ENCODE results near the gene VEGFA.

Gene VEGFA

DNA sequence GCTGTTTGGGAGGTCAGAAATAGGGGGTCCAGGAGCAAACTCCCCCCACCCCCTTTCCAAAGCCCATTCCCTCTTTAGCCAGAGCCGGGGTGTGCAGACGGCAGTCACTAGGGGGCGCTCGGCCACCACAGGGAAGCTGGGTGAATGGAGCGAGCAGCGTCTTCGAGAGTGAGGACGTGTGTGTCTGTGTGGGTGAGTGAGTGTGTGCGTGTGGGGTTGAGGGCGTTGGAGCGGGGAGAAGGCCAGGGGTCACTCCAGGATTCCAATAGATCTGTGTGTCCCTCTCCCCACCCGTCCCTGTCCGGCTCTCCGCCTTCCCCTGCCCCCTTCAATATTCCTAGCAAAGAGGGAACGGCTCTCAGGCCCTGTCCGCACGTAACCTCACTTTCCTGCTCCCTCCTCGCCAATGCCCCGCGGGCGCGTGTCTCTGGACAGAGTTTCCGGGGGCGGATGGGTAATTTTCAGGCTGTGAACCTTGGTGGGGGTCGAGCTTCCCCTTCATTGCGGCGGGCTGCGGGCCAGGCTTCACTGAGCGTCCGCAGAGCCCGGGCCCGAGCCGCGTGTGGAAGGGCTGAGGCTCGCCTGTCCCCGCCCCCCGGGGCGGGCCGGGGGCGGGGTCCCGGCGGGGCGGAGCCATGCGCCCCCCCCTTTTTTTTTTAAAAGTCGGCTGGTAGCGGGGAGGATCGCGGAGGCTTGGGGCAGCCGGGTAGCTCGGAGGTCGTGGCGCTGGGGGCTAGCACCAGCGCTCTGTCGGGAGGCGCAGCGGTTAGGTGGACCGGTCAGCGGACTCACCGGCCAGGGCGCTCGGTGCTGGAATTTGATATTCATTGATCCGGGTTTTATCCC lies at the start of gene VEGFA:
TSS of gene VEGFA (plus strand) at position 686 of the 846 bp plus-strand sequence.
- Histone ChIP-seq H3K79me2 (ENCODE audit: control insufficient read depth, insufficient read depth, low read length, unreplicated experiment) (peaks cover 48% of the 10 kb centered on the region), H3K36me3 (ENCODE audit: insufficient read depth, low read length) (peaks cover 10% of the 10 kb centered on the region; the same call in 1 of the 2 replicates), H2AFZ (ENCODE audit: low read length, unreplicated experiment) (peak within 1 kb of the TSS; percentile 58), H3K4me3 (ENCODE audit: low read depth, low read length) (peak within 1 kb of the TSS; percentile 97), H3K27ac (ENCODE audit: low read depth, low read length) (peak within 1 kb of the TSS; percentile 84), H3K27me3 (ENCODE audit: insufficient read depth, low read length) (no peaks in the 10 kb centered on the region), H3K4me1 (ENCODE audit: control insufficient read depth, insufficient read depth, low read length, unreplicated experiment) (peaks cover 26% of the 10 kb centered on the region)

DNA sequence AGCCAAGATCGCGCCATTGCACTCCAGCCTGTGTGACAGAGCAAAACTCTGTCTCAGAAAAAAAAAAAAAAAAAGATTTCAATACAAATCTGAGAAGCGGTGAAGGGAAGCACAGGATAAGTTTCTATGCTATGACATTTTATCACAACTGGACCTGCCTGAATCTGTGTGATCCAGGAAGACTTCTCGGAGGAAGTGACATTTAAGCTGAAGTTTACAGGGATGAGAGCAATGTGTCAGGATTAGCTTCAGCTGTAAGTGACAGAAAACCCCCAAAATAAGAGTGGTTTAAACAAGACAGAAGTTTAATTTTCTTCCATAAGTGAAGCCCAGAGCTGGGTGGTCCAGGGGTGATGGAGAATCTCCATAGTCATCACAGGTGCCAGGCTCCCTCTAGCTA lies 49.0 kb upstream of the VEGFA start:
- Histone ChIP-seq H3K27me3 (ENCODE audit: insufficient read depth, low read length) (no peaks in the 10 kb centered on the region), H3K4me3 (ENCODE audit: low read depth, low read length) (no peak overlapping the region), H3K27ac (ENCODE audit: low read depth, low read length) (no peak overlapping the region), H2AFZ (ENCODE audit: low read length, unreplicated experiment) (no peak overlapping the region), H3K4me1 (ENCODE audit: control insufficient read depth, insufficient read depth, low read length, unreplicated experiment) (peaks cover 32% of the 10 kb centered on the region), H3K79me2 (ENCODE audit: control insufficient read depth, insufficient read depth, low read length, unreplicated experiment) (no peaks in the 10 kb centered on the region), H3K36me3 (ENCODE audit: insufficient read depth, low read length) (no peaks in the 10 kb centered on the region)

DNA sequence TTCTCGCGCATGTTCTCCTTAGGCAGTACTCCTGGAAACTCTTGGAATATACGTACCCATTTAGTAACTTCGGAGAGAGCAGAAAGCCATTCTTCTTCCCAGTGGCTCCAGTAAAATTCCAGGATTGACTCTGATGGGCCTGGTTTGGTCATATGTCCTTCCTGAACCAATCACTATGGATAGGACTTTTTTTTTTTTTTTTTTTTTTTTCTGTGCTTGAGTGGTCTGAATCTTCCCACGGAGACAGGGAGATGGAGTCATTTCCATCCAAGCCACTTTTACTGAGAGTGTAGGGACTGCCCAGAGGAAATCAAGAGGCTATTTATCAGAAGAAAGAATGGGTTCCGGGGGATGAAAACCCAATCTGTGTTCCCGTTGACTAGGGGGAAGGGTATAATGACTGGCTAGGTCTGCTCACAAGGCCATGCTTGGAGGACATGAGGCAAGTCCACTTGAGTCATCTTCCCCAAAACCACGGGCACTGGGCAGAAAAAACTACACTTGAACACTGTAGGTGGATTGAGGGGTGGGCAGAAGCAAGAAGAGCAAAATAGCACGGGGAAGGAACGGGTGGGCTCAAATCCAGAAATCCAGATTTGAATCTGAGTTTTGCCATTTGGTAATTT lies 47.0 kb upstream of the VEGFA start:
- peaks cover 28% of the 10 kb centered on the region for H3K4me1 ChIP-seq (ENCODE audit: control insufficient read depth, insufficient read depth, low read length, unreplicated experiment)

DNA sequence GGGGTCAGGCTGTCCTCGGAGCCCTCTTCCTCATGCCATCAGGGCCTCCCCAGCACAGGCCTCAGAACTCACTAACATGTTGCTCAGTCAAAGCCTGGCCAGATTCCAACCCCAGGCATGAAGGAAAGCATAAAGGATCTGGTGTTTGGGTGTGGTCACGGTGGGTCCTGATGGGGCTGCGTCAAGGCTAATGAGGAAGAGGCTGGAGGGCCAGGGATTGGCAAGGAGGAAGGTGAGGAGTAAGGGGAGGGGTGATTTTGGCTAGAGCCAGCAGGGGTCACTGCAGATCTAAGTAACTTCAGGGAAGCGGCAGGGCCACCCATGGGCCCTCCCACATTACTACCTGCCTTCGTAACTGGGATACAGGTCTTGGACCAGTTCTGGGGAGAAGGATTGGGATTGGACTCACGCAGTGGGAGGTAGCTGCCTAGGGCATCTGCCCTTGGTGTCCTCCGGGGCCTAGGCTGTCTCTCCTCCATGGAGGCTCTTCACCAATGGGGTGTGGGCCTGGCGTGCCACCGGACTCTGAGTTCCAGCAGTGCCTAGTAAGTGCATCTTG lies 46.2 kb upstream of the VEGFA start:
- Histone ChIP-seq H3K27me3 (ENCODE audit: insufficient read depth, low read length) (no peaks in the 10 kb centered on the region), H3K36me3 (ENCODE audit: insufficient read depth, low read length) (no peaks in the 10 kb centered on the region), H3K79me2 (ENCODE audit: control insufficient read depth, insufficient read depth, low read length, unreplicated experiment) (no peaks in the 10 kb centered on the region), H3K27ac (ENCODE audit: low read depth, low read length) (no peak overlapping the region; the same call in 1 of the 2 replicates), H3K4me3 (ENCODE audit: low read depth, low read length) (no peak overlapping the region), H2AFZ (ENCODE audit: low read length, unreplicated experiment) (no peak overlapping the region), H3K4me1 (ENCODE audit: control insufficient read depth, insufficient read depth, low read length, unreplicated experiment) (peaks cover 28% of the 10 kb centered on the region)

More for the DNA sequence above, 47.0 kb upstream of the VEGFA start:
- Histone ChIP-seq H3K27ac (ENCODE audit: low read depth, low read length) (no peak overlapping the region), H3K27me3 (ENCODE audit: insufficient read depth, low read length) (no peaks in the 10 kb centered on the region), H2AFZ (ENCODE audit: low read length, unreplicated experiment) (no peak overlapping the region), H3K79me2 (ENCODE audit: control insufficient read depth, insufficient read depth, low read length, unreplicated experiment) (no peaks in the 10 kb centered on the region), H3K4me3 (ENCODE audit: low read depth, low read length) (no peak overlapping the region), H3K36me3 (ENCODE audit: insufficient read depth, low read length) (no peaks in the 10 kb centered on the region)

DNA sequence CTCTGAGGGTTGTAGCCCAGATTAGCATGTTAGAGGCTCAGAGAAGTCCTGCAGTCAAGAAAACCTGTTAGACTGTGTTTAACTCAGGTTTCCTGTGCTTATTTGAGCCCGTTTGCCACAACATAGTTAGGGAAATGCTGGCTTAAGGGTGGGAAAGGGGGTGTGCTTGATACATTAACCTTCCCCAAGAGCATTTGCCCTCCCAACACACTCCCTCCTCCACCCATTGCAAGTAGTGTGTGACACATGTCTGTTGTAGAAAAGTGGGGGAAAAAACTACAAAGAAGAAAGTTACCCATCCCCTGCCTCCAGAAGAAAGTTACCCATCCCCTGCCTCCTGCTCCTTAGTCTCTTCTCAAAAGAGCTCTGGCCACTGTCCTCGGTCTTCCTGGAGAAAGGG lies 45.7 kb upstream of the VEGFA start:
- Histone ChIP-seq H3K36me3 (ENCODE audit: insufficient read depth, low read length) (no peaks in the 10 kb centered on the region), H3K27ac (ENCODE audit: low read depth, low read length) (peak overlapping the region; percentile 29; the same call in 1 of the 2 replicates), H3K79me2 (ENCODE audit: control insufficient read depth, insufficient read depth, low read length, unreplicated experiment) (no peaks in the 10 kb centered on the region), H3K4me3 (ENCODE audit: low read depth, low read length) (peak overlapping the region; percentile 4; the same call in 1 of the 2 replicates), H3K4me1 (ENCODE audit: control insufficient read depth, insufficient read depth, low read length, unreplicated experiment) (peaks cover 28% of the 10 kb centered on the region), H2AFZ (ENCODE audit: low read length, unreplicated experiment) (peak overlapping the region; percentile 15), H3K27me3 (ENCODE audit: insufficient read depth, low read length) (no peaks in the 10 kb centered on the region)

DNA sequence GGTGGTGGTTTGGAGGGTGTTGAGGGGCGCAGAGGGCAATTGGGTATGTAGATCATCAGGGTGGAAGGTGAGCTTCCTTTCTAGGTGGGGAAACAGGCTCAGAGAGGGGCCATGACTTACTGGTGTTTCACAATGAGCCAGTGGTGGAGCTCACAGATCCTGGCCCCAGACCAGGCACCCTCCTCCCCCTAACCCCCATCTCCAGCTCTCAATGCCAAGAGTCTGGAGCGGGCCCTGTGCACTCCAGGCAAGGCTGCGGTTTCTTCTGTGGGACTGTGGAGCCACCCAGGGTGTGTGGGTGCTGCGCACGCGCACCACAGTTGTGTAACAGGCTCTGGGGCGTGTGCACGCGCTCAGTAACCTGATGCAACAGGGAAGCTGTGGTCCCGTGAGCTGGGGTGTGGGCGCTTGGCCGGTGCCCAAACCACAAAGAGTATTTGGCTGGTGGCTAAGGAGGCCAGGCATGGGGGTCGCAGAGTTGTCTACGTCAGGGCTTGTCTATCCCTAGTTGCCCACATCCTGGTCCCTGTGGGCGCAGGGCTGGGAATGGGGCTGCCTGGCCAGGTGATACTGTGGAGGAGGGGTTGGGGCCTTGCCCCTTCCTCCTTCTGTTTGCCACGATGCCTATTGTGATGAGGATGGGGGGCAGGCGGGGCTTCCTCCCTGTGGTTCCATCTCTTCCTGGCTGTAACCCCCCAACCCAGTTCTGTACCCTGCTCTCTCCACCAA lies 44.9 kb upstream of the VEGFA start:
- Histone ChIP-seq H3K27ac (ENCODE audit: low read depth, low read length) (peak overlapping the region; percentile 29; the same call in 1 of the 2 replicates), H3K36me3 (ENCODE audit: insufficient read depth, low read length) (no peaks in the 10 kb centered on the region), H2AFZ (ENCODE audit: low read length, unreplicated experiment) (peak overlapping the region; percentile 15), H3K4me1 (ENCODE audit: control insufficient read depth, insufficient read depth, low read length, unreplicated experiment) (peaks cover 28% of the 10 kb centered on the region), H3K79me2 (ENCODE audit: control insufficient read depth, insufficient read depth, low read length, unreplicated experiment) (no peaks in the 10 kb centered on the region), H3K27me3 (ENCODE audit: insufficient read depth, low read length) (no peaks in the 10 kb centered on the region), H3K4me3 (ENCODE audit: low read depth, low read length) (peak overlapping the region; percentile 4; the same call in 1 of the 2 replicates)

DNA sequence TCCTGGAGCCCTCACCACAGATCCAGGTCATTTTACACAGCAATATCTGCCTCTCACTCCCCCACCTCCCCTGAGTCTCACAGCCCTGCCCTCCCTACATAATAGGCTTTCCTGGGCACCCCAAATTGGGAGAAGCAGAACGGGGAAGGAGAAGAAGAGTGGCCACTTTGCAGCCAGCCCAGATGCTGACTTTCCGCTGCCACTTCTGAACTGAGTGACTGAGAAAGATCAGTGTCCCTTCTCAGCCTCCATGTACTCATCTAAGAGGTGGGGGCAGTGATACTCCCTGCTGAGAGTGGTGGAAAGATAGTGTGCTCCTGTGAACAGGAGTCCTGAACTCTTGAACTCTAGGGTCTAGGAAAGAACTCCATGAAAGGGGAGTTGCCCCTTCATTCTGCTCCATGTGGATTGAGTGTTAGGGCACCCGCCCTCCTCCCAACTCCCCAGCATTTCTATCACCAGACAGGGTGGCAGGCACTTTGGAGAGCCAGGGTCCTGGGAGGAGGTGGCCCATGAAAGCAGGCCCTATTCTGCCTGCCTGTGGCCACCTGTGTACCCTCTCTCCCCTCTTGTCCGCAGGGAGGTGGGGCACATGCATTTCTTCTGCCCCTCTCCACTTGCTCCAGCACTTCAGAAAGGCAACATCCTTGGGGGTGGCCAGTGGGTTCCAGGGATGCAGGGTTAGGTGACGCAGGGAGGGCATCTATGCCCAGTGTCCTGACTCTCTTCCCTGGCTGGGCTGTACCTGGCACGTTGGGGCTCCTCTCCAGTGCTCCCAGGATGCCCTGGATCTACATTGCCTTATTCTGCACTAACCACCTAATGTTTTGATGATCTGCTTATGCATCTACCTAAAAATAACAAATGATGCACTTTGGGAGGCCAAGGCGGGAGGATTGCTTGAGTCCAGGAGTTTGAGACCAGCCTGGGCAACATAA lies 44.1 kb upstream of the VEGFA start:
- Histone ChIP-seq H3K27me3 (ENCODE audit: insufficient read depth, low read length) (no peaks in the 10 kb centered on the region), H3K4me1 (ENCODE audit: control insufficient read depth, insufficient read depth, low read length, unreplicated experiment) (peaks cover 28% of the 10 kb centered on the region), H3K79me2 (ENCODE audit: control insufficient read depth, insufficient read depth, low read length, unreplicated experiment) (no peaks in the 10 kb centered on the region), H3K36me3 (ENCODE audit: insufficient read depth, low read length) (no peaks in the 10 kb centered on the region), H3K4me3 (ENCODE audit: low read depth, low read length) (no peak overlapping the region), H3K27ac (ENCODE audit: low read depth, low read length) (no peak overlapping the region), H2AFZ (ENCODE audit: low read length, unreplicated experiment) (no peak overlapping the region)

DNA sequence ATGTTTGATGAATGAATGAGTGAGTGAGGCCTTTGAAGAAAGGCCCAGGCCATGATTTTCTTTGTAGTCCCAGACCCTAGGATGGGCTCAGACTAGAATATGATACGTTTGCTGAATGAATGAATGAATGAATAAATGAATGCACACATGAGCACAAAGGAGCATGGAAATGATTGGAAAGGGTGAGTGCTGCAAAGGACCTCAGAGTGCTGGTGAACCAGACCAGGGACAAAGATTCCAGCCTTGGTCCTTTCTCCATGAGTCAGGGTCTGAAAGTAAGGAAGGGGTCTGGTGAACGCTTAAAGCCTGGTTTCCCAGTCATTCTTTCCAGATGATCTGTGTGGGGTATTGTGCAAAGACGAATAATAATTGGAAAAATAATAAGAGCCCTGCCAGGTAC lies 42.4 kb upstream of the VEGFA start:
- Histone ChIP-seq H3K27ac (ENCODE audit: low read depth, low read length) (no peak overlapping the region), H3K4me3 (ENCODE audit: low read depth, low read length) (no peak overlapping the region), H3K27me3 (ENCODE audit: insufficient read depth, low read length) (no peaks in the 10 kb centered on the region), H3K36me3 (ENCODE audit: insufficient read depth, low read length) (no peaks in the 10 kb centered on the region), H3K4me1 (ENCODE audit: control insufficient read depth, insufficient read depth, low read length, unreplicated experiment) (peaks cover 28% of the 10 kb centered on the region), H3K79me2 (ENCODE audit: control insufficient read depth, insufficient read depth, low read length, unreplicated experiment) (no peaks in the 10 kb centered on the region), H2AFZ (ENCODE audit: low read length, unreplicated experiment) (no peak overlapping the region)

DNA sequence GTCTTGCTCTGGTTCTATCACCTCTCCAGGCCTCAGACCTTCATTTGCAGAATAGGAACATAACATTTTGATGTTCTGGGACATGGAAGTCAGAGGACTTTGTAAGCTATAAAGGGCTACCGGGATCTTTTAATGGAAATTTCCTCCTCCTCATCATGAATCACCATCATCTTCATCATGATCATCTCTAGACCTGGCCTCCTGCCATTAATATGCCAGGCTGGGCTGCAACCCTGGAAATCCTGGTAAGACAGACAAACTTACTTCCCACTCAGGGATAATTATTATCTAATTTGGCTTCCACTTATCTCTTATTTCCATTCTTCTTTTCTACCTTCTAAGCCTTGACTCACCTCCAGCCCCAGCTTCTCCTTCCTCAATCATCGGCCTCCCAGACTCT lies 41.4 kb upstream of the VEGFA start:
- Histone ChIP-seq H2AFZ (ENCODE audit: low read length, unreplicated experiment) (no peak overlapping the region), H3K4me1 (ENCODE audit: control insufficient read depth, insufficient read depth, low read length, unreplicated experiment) (peaks cover 22% of the 10 kb centered on the region), H3K79me2 (ENCODE audit: control insufficient read depth, insufficient read depth, low read length, unreplicated experiment) (no peaks in the 10 kb centered on the region), H3K27me3 (ENCODE audit: insufficient read depth, low read length) (no peaks in the 10 kb centered on the region), H3K36me3 (ENCODE audit: insufficient read depth, low read length) (no peaks in the 10 kb centered on the region), H3K4me3 (ENCODE audit: low read depth, low read length) (no peak overlapping the region), H3K27ac (ENCODE audit: low read depth, low read length) (no peak overlapping the region)

Measured in ACC112 (cell line).